ENCODE results near the gene CCDC77. TPM values are rescaled to one million over a fixed set of nuclear protein-coding genes. Genes with fewer than 3 reads are reported as not detected.
A peak's percentile ranks its signal among the peaks of the same experiment; 100 is the strongest.

Gene CCDC77
- total and polyA plus RNA-seq, 2 experiments from 2014 or later, result 24.7 to 26.7 TPM

DNA sequence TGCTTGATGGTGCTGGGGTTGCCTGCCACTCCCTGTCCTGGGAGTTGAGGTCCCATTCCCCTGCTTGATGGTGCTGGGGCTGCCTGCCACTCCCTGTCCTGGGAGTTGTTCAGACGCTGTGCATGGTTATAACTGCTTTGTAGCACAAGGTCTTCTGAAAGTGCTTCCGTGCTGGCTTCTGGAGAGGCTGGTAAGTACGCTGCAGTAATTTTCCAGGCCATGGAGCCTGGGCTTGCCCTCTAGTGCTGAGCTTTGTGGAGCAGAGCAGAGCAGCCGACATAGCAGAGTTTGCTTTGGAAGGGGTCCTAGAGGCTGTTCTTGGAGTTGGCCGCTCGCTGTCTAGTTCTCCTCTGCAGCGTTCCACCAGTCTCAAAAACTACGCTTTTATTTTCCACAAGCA, 64.6 kb downstream of the CCDC77 start:
- ATAC-seq (peak; percentile 17; the same call in 1 of the 3 replicates), DNase-seq (ENCODE audit: low spot score) (no peak)
- H3K27me3 ChIP-seq (ENCODE audit: insufficient read depth), result peaks cover 15% of the 10 kb centered on the region
- no peaks in the 10 kb centered on the region for H3K36me3 ChIP-seq (ENCODE audit: insufficient read depth)
- H3K4me1 ChIP-seq (ENCODE audit: insufficient read depth), result 0 out of 2 replicates have a peak, but pooled peaks cover 5% of the 10 kb centered on the region
- TF ChIP-seq JUNB (IDR thresholded peaks at IDR 0.05; ENCODE audit: unreplicated experiment) (no peak), EZH2phosphoT487 (IDR thresholded peaks at IDR 0.05; ENCODE audit: unreplicated experiment) (no peak), POLR2AphosphoS5 (IDR thresholded peaks at IDR 0.05; ENCODE audit: low read depth) (no peak), CREB1 (CRISPR knock-in tag; IDR thresholded peaks at IDR 0.05; ENCODE audit: low read depth) (no peak), CTCF (conservative IDR thresholded peaks at IDR 0.05; ENCODE audit: low read depth in 2 of 2) (no peak), REST (IDR thresholded peaks at IDR 0.05; ENCODE audit: unreplicated experiment) (no peak), ZNF114 (CRISPR knock-in tag; IDR thresholded peaks at IDR 0.05) (no peak), NANOG (IDR thresholded peaks at IDR 0.05; ENCODE audit: borderline replicate concordance) (no peak), ZNF331 (CRISPR knock-in tag; IDR thresholded peaks at IDR 0.05; ENCODE audit: low read depth) (no peak), EZH2 (IDR thresholded peaks at IDR 0.05; ENCODE audit: low read depth, unreplicated experiment) (no peak), STAT1 (IDR thresholded peaks at IDR 0.05; ENCODE audit: unreplicated experiment) (no peak)
- TF ChIP-seq, protein P1, sequence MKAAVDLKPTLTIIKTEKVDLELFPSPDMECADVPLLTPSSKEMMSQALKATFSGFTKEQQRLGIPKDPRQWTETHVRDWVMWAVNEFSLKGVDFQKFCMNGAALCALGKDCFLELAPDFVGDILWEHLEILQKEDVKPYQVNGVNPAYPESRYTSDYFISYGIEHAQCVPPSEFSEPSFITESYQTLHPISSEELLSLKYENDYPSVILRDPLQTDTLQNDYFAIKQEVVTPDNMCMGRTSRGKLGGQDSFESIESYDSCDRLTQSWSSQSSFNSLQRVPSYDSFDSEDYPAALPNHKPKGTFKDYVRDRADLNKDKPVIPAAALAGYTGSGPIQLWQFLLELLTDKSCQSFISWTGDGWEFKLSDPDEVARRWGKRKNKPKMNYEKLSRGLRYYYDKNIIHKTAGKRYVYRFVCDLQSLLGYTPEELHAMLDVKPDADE (IDR thresholded peaks at IDR 0.05), result no peak
- TF ChIP-seq, protein P2, sequence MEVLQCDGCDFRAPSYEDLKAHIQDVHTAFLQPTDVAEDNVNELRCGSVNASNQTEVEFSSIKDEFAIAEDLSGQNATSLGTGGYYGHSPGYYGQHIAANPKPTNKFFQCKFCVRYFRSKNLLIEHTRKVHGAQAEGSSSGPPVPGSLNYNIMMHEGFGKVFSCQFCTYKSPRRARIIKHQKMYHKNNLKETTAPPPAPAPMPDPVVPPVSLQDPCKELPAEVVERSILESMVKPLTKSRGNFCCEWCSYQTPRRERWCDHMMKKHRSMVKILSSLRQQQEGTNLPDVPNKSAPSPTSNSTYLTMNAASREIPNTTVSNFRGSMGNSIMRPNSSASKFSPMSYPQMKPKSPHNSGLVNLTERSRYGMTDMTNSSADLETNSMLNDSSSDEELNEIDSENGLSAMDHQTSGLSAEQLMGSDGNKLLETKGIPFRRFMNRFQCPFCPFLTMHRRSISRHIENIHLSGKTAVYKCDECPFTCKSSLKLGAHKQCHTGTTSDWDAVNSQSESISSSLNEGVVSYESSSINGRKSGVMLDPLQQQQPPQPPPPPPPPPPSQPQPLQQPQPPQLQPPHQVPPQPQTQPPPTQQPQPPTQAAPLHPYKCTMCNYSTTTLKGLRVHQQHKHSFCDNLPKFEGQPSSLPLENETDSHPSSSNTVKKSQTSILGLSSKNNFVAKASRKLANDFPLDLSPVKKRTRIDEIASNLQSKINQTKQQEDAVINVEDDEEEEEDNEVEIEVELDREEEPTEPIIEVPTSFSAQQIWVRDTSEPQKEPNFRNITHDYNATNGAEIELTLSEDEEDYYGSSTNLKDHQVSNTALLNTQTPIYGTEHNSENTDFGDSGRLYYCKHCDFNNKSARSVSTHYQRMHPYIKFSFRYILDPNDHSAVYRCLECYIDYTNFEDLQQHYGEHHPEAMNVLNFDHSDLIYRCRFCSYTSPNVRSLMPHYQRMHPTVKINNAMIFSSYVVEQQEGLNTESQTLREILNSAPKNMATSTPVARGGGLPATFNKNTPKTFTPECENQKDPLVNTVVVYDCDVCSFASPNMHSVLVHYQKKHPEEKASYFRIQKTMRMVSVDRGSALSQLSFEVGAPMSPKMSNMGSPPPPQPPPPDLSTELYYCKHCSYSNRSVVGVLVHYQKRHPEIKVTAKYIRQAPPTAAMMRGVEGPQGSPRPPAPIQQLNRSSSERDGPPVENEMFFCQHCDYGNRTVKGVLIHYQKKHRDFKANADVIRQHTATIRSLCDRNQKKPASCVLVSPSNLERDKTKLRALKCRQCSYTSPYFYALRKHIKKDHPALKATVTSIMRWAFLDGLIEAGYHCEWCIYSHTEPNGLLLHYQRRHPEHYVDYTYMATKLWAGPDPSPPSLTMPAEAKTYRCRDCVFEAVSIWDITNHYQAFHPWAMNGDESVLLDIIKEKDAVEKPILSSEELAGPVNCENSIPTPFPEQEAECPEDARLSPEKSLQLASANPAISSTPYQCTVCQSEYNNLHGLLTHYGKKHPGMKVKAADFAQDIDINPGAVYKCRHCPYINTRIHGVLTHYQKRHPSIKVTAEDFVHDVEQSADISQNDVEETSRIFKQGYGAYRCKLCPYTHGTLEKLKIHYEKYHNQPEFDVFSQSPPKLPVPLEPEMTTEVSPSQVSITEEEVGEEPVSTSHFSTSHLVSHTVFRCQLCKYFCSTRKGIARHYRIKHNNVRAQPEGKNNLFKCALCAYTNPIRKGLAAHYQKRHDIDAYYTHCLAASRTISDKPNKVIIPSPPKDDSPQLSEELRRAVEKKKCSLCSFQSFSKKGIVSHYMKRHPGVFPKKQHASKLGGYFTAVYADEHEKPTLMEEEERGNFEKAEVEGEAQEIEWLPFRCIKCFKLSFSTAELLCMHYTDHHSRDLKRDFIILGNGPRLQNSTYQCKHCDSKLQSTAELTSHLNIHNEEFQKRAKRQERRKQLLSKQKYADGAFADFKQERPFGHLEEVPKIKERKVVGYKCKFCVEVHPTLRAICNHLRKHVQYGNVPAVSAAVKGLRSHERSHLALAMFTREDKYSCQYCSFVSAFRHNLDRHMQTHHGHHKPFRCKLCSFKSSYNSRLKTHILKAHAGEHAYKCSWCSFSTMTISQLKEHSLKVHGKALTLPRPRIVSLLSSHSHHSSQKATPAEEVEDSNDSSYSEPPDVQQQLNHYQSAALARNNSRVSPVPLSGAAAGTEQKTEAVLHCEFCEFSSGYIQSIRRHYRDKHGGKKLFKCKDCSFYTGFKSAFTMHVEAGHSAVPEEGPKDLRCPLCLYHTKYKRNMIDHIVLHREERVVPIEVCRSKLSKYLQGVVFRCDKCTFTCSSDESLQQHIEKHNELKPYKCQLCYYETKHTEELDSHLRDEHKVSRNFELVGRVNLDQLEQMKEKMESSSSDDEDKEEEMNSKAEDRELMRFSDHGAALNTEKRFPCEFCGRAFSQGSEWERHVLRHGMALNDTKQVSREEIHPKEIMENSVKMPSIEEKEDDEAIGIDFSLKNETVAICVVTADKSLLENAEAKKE (CRISPR knock-in tag; IDR thresholded peaks at IDR 0.05), result no peak
- 0 out of 2 replicates have a peak, but pooled peaks cover 3% of the 10 kb centered on the region for H3K9me2 ChIP-seq (ENCODE audit: insufficient read depth)
- Mint-ChIP-seq H3K4me3 (no peak overlapping the region), H3K4me1 (peaks cover 6% of the 10 kb centered on the region; the same call in 2 of the 3 replicates), H3K36me3 (ENCODE audit: low read depth) (no peaks in the 10 kb centered on the region; the same call in 2 of the 3 replicates), H3K27ac (no peak overlapping the region), H3K27me3 (ENCODE audit: insufficient read depth, low read depth, poor library complexity) (peaks cover 18% of the 10 kb centered on the region), H3K9me3 (no peaks in the 10 kb centered on the region)
- no peak overlapping the region for H2AFZ ChIP-seq
- H3K27ac ChIP-seq (ENCODE audit: low read depth), result no peak overlapping the region
- H3K79me2 ChIP-seq (replicated peaks; ENCODE audit: insufficient read depth), result no peaks in the 10 kb centered on the region; the same call in 1 of the 2 replicates
- H3F3A ChIP-seq (replicated peaks; ENCODE audit: low read depth), result peaks cover 6% of the 10 kb centered on the region; the same call in 1 of the 2 replicates
- peaks cover 28% of the 10 kb centered on the region for H4K20me1 ChIP-seq (replicated peaks; ENCODE audit: insufficient read depth)
- no peak overlapping the region for H3K4me2 ChIP-seq
- no peak overlapping the region for H3K4me3 ChIP-seq

Measured in GM23338 (cell line).